PFSK-1 (cell line): ENCODE data around the gene ACTG2.

ENCODE experiments used
- FOXP2 ChIP-seq: optimal IDR thresholded peaks from 2 replicates; pipeline ENCODE3; 2011; ENCODE audit warnings: borderline replicate concordance, control low read depth, inconsistent platforms; ENCODE audit not compliant: insufficient read depth; ENCODE audit errors: extremely low read length, extremely low read depth
- POLR2AphosphoS5 ChIP-seq: IDR thresholded peaks from 2 replicates; pipeline ENCODE4 v1.6.1; 2012; ENCODE audit warnings: low read depth, mild to moderate bottlenecking, control low read depth, low read length, moderate library complexity
- SIN3A ChIP-seq: IDR thresholded peaks from 2 replicates; pipeline ENCODE4 v1.6.1; 2012; ENCODE audit warnings: mild to moderate bottlenecking, low read length, moderate library complexity, borderline replicate concordance; ENCODE audit not compliant: insufficient read depth
- TAF1 ChIP-seq: IDR thresholded peaks from 2 replicates; pipeline ENCODE4 v1.6.1; 2012; ENCODE audit warnings: low read length, control low read depth, borderline replicate concordance; ENCODE audit not compliant: insufficient read depth
- TF ChIP-seq, protein P1 (sequence below), 2 experiments: IDR thresholded peaks; 2 replicates each; pipeline versions ENCODE4 v1.6.1 to v1.8.0; 2011 to 2012; ENCODE audit warnings: low read depth in 2 of 2, low read length in 2 of 2, control low read depth in 1 of 2, inconsistent platforms in 1 of 2, mild to moderate bottlenecking in 1 of 2, moderate library complexity in 1 of 2; ENCODE audit not compliant: insufficient read depth in 1 of 2

GRCh38 chr2:73963385-73964120, 70.7 kb downstream of the ACTG2 start:
- TF ChIP-seq, protein P1, sequence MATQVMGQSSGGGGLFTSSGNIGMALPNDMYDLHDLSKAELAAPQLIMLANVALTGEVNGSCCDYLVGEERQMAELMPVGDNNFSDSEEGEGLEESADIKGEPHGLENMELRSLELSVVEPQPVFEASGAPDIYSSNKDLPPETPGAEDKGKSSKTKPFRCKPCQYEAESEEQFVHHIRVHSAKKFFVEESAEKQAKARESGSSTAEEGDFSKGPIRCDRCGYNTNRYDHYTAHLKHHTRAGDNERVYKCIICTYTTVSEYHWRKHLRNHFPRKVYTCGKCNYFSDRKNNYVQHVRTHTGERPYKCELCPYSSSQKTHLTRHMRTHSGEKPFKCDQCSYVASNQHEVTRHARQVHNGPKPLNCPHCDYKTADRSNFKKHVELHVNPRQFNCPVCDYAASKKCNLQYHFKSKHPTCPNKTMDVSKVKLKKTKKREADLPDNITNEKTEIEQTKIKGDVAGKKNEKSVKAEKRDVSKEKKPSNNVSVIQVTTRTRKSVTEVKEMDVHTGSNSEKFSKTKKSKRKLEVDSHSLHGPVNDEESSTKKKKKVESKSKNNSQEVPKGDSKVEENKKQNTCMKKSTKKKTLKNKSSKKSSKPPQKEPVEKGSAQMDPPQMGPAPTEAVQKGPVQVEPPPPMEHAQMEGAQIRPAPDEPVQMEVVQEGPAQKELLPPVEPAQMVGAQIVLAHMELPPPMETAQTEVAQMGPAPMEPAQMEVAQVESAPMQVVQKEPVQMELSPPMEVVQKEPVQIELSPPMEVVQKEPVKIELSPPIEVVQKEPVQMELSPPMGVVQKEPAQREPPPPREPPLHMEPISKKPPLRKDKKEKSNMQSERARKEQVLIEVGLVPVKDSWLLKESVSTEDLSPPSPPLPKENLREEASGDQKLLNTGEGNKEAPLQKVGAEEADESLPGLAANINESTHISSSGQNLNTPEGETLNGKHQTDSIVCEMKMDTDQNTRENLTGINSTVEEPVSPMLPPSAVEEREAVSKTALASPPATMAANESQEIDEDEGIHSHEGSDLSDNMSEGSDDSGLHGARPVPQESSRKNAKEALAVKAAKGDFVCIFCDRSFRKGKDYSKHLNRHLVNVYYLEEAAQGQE (IDR thresholded peaks at IDR 0.05; ENCODE audit: insufficient read depth in 1 of 2, low read depth in 2 of 2, low read length in 2 of 2): no peak
- TF ChIP-seq TAF1 (no peak), POLR2AphosphoS5 (no peak), SIN3A (no peak), FOXP2 (no peak)
